GM21526 (cell line): Measurements from ENCODE around the gene OOSP4A.
"Not testable (repeated sequence)": the region's sequence is repeated elsewhere in the genome, so short reads cannot be mapped to it uniquely, and the experiment has no call there.

Experiments
- ATAC-seq: cut with Tn5 transposase; IDR thresholded peaks from one replicate; pipeline ENCODE4 v1.9.1; 2021; ENCODE audit warnings: moderate library complexity; ENCODE audit not compliant: unreplicated experiment, low FRiP score

Gene OOSP4A

DNA sequence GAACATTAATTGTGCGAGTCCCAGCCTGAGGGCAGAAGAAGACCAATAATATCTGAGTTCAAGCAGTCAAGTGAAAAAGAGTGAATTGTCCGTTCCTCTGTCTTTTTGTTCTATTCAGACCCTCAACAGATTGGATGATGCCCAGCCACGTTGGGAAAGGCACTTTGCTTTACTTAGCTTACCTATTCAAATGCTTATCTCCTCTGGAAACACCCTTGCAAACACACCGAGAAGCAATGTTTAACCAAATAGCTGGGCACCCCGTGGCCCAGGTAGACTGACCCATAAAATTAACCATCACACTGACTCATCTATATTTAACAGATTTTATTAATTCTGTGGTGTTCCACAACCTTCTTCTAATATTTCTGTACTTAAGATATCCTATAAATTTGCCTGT, 9.3 kb downstream of the OOSP4A start:
- no peak for ATAC-seq

DNA sequence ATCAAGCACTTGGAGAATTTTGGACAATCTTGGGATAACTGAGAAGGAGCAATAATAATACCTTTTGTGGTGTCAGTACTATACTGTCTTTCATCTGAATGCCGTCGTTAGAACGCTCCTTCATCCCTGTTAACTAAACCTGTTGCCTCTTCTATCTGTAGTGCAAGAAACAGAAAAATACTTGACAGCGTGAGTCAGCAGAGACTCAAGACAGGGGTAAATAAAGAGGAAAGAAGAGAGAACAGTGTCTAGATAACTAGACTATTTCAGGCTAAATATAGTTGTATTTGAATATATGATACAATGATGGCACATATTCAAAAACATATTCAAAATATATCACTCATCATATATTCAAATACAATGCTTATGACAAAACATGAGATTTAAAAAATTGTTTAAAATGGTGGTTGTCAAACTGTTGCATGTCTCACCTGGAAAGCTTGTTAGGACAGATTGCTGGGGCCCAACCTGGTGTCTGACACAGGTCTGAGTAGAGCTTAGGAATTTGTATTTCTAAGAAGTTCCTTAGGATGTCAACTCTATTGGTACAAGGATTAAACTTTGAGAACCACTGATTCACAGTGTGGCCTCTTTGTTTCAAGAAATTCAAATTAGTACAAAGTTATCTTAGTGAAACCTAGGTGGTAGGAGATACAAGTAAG, 17.4 kb downstream of the OOSP4A start:
- ATAC-seq, result no peak

DNA sequence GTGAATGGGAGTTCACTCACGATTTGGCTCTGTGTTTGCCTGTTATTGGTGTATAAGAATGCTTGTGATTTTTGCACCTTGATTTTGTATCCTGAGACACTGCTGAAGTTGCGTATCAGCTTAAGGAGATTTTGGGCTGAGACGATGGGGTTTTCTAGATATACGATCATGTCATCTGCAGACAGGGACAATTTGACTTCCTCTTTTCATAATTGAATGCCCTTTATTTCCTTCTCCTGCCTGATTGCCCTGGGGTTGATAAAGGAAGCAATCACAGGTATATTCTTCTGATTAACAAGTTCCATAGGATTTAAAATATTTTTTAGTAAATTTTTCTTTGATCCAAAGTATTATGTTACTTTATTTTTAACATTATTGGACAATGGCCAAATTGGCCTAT, 18.2 kb downstream of the OOSP4A start:
- ATAC-seq, result not testable (repeated sequence)

DNA sequence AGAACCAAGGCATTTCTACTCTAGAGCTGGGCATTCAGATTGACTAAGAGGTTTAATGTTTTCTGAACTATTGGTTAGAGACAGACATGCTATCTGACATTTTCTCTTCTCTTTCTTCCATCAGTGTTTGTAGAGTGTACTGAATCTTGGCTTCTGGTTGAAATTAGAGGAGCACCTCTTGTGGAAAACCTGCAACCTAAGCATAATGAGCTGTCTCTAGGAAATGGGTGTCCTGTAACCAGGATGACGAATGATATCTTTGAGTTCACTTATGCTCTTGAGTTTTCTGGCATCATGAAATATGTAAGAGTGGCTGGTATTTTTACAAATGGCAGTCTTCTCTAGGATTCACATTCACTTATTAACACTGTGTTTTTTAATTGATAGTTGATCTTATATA, 19.4 kb downstream of the OOSP4A start:
- ATAC-seq, result no peak

DNA sequence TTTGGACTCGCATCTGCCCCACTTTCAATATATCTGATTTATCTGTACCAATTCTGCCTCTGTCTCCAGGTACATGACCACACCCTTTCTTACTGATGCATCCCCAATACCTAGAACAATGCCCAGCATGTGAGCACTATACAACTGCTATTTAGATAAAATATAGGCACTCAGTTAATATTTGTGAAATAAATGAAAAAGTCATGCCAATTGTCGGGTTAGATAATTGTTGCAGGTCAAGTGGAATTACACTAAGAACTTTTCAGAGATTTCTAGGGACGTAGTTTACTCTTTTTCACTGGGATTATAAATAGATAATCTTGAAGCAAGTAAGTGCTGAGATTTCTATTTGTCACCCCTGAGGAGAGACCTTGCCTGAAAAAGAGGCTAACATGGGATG, 20.5 kb downstream of the OOSP4A start:
- ATAC-seq, result no peak

DNA sequence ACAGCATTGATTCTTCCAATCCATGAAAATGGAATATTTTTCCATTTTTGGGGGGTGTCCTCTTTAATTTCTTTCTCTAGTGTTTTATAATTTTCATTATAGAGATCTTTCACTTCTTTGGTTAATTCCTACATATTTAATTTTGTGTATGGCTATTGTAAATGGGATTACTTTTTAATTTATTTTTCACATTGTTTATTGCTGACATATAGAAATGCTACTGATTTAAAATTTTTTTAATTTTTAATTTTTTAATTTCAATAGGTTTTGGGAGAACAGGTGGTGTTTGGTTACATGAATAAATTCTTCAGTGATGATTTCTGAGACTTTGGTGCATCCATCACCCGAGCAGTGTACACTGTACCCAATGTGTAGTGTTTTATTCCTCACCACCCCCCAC, 26.6 kb downstream of the OOSP4A start:
- ATAC-seq, result no peak

DNA sequence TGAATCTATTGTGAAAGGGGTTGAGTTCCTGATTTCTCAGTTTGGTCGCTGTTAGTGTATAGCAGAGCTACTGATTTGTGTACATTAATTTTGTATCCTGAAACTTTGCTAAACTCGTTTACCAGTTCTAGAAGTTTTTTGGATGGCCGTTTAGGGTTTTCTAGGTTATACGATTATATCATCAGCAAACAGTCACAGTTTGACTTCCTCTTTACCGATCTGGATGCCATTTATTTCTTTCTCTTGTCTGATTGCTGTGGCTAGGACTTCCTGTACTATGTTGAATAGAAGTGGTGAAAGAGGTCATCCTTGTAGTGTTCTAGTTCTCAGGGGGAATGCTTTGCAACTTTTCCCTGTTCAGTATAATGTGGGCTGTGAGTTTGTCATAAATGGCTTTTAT, 28.6 kb downstream of the OOSP4A start:
- no peak for ATAC-seq

DNA sequence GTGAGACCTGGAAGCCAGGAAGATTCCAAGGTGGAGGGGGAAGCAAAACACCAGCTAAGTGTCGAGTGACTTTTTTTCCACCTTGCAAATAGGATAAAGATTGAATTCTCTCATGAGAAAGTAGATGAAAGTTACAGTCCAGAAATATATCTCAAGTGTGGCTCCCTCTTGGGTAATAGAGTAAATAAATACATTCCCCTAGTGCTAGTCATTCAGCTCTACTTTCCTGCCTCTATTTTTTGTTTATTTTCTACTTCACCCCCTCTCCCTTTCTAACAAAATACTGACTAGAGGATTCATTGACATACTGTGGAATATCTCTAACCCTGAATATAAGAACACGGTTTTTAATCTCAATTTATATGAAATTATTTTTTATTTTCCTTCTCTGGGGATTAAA, 34.0 kb downstream of the OOSP4A start:
- ATAC-seq, result no peak

DNA sequence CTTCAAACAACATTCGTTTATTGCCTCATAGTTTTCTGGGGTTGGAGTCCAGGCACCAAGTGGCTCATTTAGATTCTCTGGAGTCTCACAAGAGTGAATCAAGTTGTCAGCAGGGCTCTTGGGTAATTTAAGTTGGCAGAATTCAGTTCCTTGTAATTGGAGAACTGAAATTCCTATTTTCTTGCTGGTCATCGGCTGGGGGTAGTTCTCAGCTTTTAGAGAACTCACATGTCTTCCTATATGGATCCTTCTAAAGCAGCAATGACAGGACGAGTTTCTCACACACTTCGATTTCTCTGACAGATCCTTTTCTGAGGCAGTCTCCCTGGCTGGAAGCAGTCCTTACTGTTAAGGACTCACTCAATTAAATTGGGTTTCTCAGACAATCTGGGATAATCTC, 35.9 kb downstream of the OOSP4A start:
- no peak for ATAC-seq

DNA sequence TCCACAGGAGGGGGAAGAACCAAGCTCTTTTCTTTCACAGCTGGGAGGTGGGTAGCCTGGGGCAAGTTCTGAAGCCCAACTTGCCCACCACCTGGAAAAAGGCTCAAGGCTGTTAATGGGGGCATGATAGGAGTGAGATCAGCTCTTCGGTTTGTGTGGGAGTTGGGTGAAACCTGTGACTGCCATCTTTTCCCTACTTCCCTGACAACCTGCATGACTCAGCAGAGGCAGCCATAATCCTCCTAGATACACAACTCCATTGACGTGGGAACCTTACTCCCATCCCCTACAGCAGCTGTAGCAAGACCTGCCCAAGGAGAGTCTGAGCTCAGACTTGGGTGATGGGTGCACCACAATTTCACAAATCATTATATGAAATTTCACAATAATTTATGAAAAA, 39.9 kb downstream of the OOSP4A start:
- no peak for ATAC-seq

DNA sequence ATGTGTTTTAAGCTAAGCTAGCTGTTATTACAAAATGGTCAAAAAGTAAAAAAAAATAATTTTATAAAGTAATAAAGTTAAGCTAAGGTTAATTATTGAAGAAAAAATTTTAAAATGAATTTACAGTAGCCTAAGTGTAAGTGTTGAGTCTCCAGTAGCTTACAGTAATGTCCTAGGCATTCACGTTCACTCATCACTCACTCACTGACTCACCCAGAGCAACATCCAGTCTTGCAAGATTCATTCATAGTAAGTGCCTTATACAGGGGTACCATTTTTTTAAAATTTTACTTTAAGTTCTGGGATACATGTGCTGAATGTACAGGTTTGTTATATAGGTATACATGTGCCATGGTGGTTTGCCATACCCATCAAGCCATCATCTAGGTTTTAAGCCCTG, 41.5 kb downstream of the OOSP4A start:
- ATAC-seq, result no peak

DNA sequence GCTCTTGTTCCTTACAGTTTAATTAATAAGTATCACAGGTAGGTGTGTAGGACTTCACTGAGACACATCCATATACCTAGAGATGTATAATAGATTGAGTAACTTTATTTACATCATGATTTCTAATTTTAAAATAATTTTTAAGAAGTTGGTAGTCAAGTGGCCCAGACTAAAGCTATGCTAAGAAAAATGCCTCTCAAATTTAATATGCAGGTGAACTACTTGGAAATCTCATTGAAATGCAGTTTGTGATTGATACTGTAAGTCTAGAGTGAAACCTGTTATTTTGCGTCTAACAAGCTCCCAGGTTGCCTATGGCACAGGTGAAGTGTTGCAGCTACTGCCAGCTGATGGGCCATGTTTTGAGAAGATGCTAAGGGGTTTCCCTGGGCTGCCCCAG, 53.0 kb downstream of the OOSP4A start, which contains the start of gene OOSP4B:
Gene OOSP4B (plus strand): TSS at position 301 of the 400 bp plus-strand sequence.
- ATAC-seq, result no peak

DNA sequence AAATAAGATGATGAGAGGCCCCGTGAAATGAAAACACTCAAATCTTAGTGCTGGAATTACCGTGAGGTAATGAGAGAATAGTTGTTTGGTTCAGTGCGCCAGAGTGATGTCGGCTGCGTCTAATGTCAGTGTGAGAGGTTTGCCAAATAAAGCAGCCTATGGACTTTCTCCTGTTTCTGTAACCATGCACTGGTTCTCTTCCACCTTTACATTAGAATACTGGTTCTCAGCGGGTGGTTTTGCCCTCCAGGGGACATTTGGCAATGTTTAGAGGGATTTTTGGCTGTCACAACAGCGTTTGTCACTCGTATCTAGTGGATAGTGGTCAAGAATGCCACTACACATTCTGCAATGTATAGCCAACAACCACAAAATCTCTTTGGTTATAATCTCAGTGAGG, 54.2 kb downstream of the OOSP4A start:
- no peak for ATAC-seq
